OCI-LY7 (cell line): Measurements from ENCODE around the gene SMURF1. TPM values are rescaled to one million over a fixed set of nuclear protein-coding genes. Genes with fewer than 3 reads are reported as not detected.

Source experiments
- BruUV-seq: library from RNA; stranded (reverse); fragments of 400-500 nt; replicated peaks from 2 replicates; lab custom pipeline; 2021; lab: Mats Ljungman, UMichigan
- CTCF ChIA-PET: fragments of 300-600 bp; sonication (Branson Sonifier 250); formaldehyde crosslinking; loops from one replicate; lab custom pipeline; 2022; ENCODE audit warnings: antibody characterized with exemption; ENCODE audit not compliant: unreplicated experiment; lab: Charles Lee
- POLR2A ChIA-PET: fragments of 300-600 bp; sonication (Branson Sonifier 250); formaldehyde crosslinking; loops from one replicate; lab custom pipeline; 2022; ENCODE audit warnings: antibody characterized with exemption; lab: Charles Lee
- DNase-seq: peaks from one replicate; pipeline ENCODE4 v3.0.0-alpha.2; 2015; ENCODE audit warnings: low spot score
- H2AFZ ChIP-seq: fragments of 200-600 bp; sonication (generic), shearing (Covaris generic); 2 replicates; pipeline ENCODE4 v1.6.1; 2014; ENCODE audit warnings: mild to moderate bottlenecking, antibody characterized with exemption, low read length, moderate library complexity
- H3K27ac ChIP-seq: fragments of 200-600 bp; sonication (generic); 2 replicates; pipeline ENCODE4 v1.5.1; 2014; ENCODE audit warnings: mixed run types, low read depth, mild to moderate bottlenecking, moderate library complexity, low read length, inconsistent platforms; ENCODE audit not compliant: poor library complexity, severe bottlenecking
- H3K36me3 ChIP-seq: fragments of 200-600 bp; sonication (generic); 2 replicates; pipeline ENCODE4 v1.6.1; 2014; ENCODE audit warnings: mild to moderate bottlenecking, antibody characterized with exemption, low read length, moderate library complexity, mixed read lengths; ENCODE audit not compliant: insufficient read depth
- H3K4me1 ChIP-seq: fragments of 200-600 bp; sonication (generic); 2 replicates; pipeline ENCODE4 v1.5.1; 2014; ENCODE audit warnings: mild to moderate bottlenecking, low read length; ENCODE audit not compliant: insufficient read depth, poor library complexity, severe bottlenecking
- H3K4me2 ChIP-seq: fragments of 200-600 bp; sonication (generic); 2 replicates; pipeline ENCODE4 v1.6.1; 2014; ENCODE audit warnings: mild to moderate bottlenecking, low read length
- H3K4me3 ChIP-seq: fragments of 200-600 bp; sonication (generic); 2 replicates; pipeline ENCODE4 v1.5.1; 2014; ENCODE audit warnings: mild to moderate bottlenecking, low read depth, low read length; ENCODE audit not compliant: poor library complexity, severe bottlenecking
- H3K79me2 ChIP-seq: fragments of 200-600 bp; sonication (generic); 2 replicates; pipeline ENCODE4 v1.6.1; 2016; ENCODE audit warnings: low read depth, mild to moderate bottlenecking, low read length, moderate library complexity, mixed read lengths; ENCODE audit not compliant: insufficient read depth
- H3K9me2 ChIP-seq: fragments of 200-600 bp; sonication (generic); 2 replicates; pipeline ENCODE4 v1.6.1; 2016; ENCODE audit warnings: mild to moderate bottlenecking, low read length, mixed read lengths; ENCODE audit not compliant: insufficient read depth
- H3K9me3 ChIP-seq: fragments of 200-600 bp; sonication (generic); 2 replicates; pipeline ENCODE4 v1.6.1; 2014; ENCODE audit warnings: mild to moderate bottlenecking, mixed run types, low read length, mixed read lengths
- H4K20me1 ChIP-seq: fragments of 200-600 bp; sonication (generic); 2 replicates; pipeline ENCODE4 v1.6.1; 2014; ENCODE audit warnings: mild to moderate bottlenecking, antibody characterized with exemption, low read length, moderate library complexity, mixed read lengths; ENCODE audit not compliant: insufficient read depth
- EZH2phosphoT487 ChIP-seq: fragments of 200-600 bp; sonication (generic); IDR thresholded peaks from 2 replicates; pipeline ENCODE4 v1.6.1; 2018; ENCODE audit warnings: low read depth, borderline replicate concordance, mild to moderate bottlenecking, mixed run types, antibody characterized with exemption, low read length, moderate library complexity, mixed read lengths
- intact Hi-C: fragments of 100-400 bp; cut with micrococcal nuclease; formaldehyde crosslinking; loops from one replicate; pipeline ENCODE4 v1.10.0; 2022; ENCODE audit not compliant: unreplicated experiment
- total RNA-seq, 2 experiments: library from RNA; depleted of rRNA in 1 of 2; stranded (reverse); fragments of >200 nt in 1 of 2; shearing (Covaris generic) in 1 of 2; gene quantifications; 2 replicates each; pipeline ENCODE4 v1.2.3, GENCODE V29; 2014 to 2022
- TF ChIP-seq, protein P1 (sequence below): fragments of 200-600 bp; sonication (generic); conservative IDR thresholded peaks from 2 replicates; pipeline ENCODE4 v1.5.1; 2014; ENCODE audit warnings: mild to moderate bottlenecking, antibody characterized with exemption, low read length, moderate library complexity, mixed read lengths

The SMURF1 gene
- total RNA-seq, 2 experiments from 2014 or later: 11.5 to 17.8 TPM

GRCh38 chr7:99013266-99014112, 130.4 kb downstream of the SMURF1 start:
- intact Hi-C loops: no loop called here
- TF ChIP-seq, protein P1, sequence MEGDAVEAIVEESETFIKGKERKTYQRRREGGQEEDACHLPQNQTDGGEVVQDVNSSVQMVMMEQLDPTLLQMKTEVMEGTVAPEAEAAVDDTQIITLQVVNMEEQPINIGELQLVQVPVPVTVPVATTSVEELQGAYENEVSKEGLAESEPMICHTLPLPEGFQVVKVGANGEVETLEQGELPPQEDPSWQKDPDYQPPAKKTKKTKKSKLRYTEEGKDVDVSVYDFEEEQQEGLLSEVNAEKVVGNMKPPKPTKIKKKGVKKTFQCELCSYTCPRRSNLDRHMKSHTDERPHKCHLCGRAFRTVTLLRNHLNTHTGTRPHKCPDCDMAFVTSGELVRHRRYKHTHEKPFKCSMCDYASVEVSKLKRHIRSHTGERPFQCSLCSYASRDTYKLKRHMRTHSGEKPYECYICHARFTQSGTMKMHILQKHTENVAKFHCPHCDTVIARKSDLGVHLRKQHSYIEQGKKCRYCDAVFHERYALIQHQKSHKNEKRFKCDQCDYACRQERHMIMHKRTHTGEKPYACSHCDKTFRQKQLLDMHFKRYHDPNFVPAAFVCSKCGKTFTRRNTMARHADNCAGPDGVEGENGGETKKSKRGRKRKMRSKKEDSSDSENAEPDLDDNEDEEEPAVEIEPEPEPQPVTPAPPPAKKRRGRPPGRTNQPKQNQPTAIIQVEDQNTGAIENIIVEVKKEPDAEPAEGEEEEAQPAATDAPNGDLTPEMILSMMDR: no peak
- no peak for TF ChIP-seq EZH2phosphoT487
- Histone ChIP-seq H3K4me2 (no peak overlapping the region), H3K4me1 (no peaks in the 10 kb centered on the region), H3K4me3 (no peak overlapping the region), H2AFZ (no peak overlapping the region), H3K36me3 (peaks cover 92% of the 10 kb centered on the region), H4K20me1 (no peaks in the 10 kb centered on the region), H3K27ac (no peak overlapping the region), H3K9me3 (no peaks in the 10 kb centered on the region), H3K9me2 (no peaks in the 10 kb centered on the region), H3K79me2 (peaks cover 5% of the 10 kb centered on the region; the same call in 1 of the 2 replicates)
- ChIA-PET CTCF (interaction anchor here (0.5 kb wide), 1 partner anchor 54 kb away, joined by 3 read pairs; no protein-coding TSS in a partner anchor), POLR2A (no interaction called here)
- BruUV-seq: no TSS peak
- no peak for DNase-seq

GRCh38 chr7:99012722-99013121, 131.2 kb downstream of the SMURF1 start:
- H3K4me2 ChIP-seq: no peak overlapping the region
- ChIA-PET CTCF (no interaction called here), POLR2A (no interaction called here)
- H3K9me2 ChIP-seq: no peaks in the 10 kb centered on the region
- DNase-seq: no peak
- H3K27ac ChIP-seq: no peak overlapping the region
- H3K79me2 ChIP-seq: peaks cover 5% of the 10 kb centered on the region; the same call in 1 of the 2 replicates
- BruUV-seq: TSS peak; percentile 75
- intact Hi-C loops: no loop called here
- no peak overlapping the region for H3K4me3 ChIP-seq
- no peak overlapping the region for H2AFZ ChIP-seq
- H3K9me3 ChIP-seq: no peaks in the 10 kb centered on the region
- no peak for TF ChIP-seq EZH2phosphoT487
- TF ChIP-seq, protein P1: no peak
- peaks cover 93% of the 10 kb centered on the region for H3K36me3 ChIP-seq
- H3K4me1 ChIP-seq: no peaks in the 10 kb centered on the region
- no peaks in the 10 kb centered on the region for H4K20me1 ChIP-seq
